ENCODE results near the gene MAN1A1.

DNA sequence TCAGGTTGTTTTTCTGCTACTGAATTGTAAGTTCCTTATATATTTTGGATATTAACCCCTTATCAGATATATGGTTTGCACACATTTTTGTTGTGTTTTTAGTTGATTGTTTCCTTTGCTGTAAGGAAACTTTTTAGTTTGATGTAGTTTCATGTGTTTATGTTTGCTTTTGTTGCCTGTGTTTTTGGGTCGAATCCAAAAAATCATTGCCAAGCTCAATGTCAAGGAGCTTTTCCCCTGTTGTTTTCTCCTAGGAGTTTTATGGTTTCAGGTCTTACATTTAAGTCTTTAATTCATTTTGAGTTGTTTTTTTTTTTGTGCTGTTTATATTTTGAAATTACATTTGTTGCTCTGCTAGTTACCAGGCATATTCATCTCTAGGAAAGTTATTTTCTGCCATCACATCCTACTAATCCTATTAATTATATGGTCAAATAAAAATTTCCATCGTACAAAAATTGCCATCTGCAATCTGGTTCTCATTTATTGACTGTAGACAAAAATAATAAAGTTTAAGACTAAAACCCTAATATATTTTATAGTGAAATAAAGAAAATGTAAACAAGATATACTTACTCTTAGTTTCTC lies 167.3 kb downstream of the MAN1A1 start:
- TF ChIP-seq CTCF (IDR thresholded peaks at IDR 0.05) (no peak), POLR2A (IDR thresholded peaks at IDR 0.05) (no peak)

Measured in esophagus squamous epithelium (tissue), 4 donors.